Colonic mucosa (tissue), 4 donors: ENCODE results near the gene SGK1. TPM values are rescaled to one million over a fixed set of nuclear protein-coding genes. Genes with fewer than 3 reads are reported as not detected.

Experiments used
- DNase-seq: peaks from one replicate; pipeline ENCODE4 v3.0.0-alpha.2; 2020
- H3K27ac ChIP-seq: fragments of 200-600 bp; one replicate; pipeline ENCODE4 v1.8.0; 2021
- H3K27me3 ChIP-seq: fragments of 200-600 bp; one replicate; pipeline ENCODE4 v1.8.0; 2021
- H3K36me3 ChIP-seq: fragments of 200-600 bp; one replicate; pipeline ENCODE4 v1.8.0; 2021
- H3K4me1 ChIP-seq: fragments of 200-600 bp; one replicate; pipeline ENCODE4 v1.8.0; 2021; ENCODE audit warnings: mild to moderate bottlenecking
- H3K4me3 ChIP-seq: fragments of 200-600 bp; one replicate; pipeline ENCODE4 v1.8.0; 2021
- H3K9ac ChIP-seq, 2 donors: one replicate each; pipeline ENCODE4 v1.7.0; 2013; ENCODE audit warnings: control low read depth in 2 of 2, low read depth in 2 of 2, low read length in 2 of 2
- H3K9me3 ChIP-seq: fragments of 200-600 bp; one replicate; pipeline ENCODE4 v1.8.0; 2021
- CTCF ChIP-seq: fragments of 200-600 bp; IDR thresholded peaks from one replicate; pipeline ENCODE4 v1.8.0; 2022; ENCODE audit warnings: antibody characterized with exemption, mild to moderate bottlenecking
- intact Hi-C: fragments of 100-400 bp; cut with DNase I; formaldehyde crosslinking; loops from one replicate; pipeline ENCODE4 v1.14.1; 2022
- total RNA-seq, 2 donors: library from RNA; stranded (reverse); fragmentation: NEBNext Ultra II Directional in 1 of 2; extraction: Animal tissue kit (Norgen Biotek cat#: 25700) in 1 of 2; gene quantifications; one replicate each; pipeline ENCODE4 v1.2.1, GENCODE V29; 2021
- donor health status: healthy.
- donor health status: DM: no; HTN: no; CAD: no.
- donor health status: DM: no; HTN: no; CAD: no.

SGK1 gene
- total RNA-seq, 2 donors from 2014 or later: 12.0 to 41.5 TPM

- H3K9ac ChIP-seq: no peak overlapping the region
- intact Hi-C loops: no loop called here
- no peak for TF ChIP-seq CTCF
- DNase-seq: no peak
- no peaks in the 10 kb centered on the region for H3K36me3 ChIP-seq
- no peaks in the 10 kb centered on the region for H3K9me3 ChIP-seq
- no peak overlapping the region for H3K27ac ChIP-seq
- H3K4me1 ChIP-seq: no peaks in the 10 kb centered on the region
- no peaks in the 10 kb centered on the region for H3K27me3 ChIP-seq
- no peak overlapping the region for H3K4me3 ChIP-seq
Measured at GRCh38 chr6:134272374-134272773, 45.5 kb downstream of the SGK1 start.

GRCh38 chr6:134267917-134268361, 50.0 kb downstream of the SGK1 start:
- H3K9me3 ChIP-seq: no peaks in the 10 kb centered on the region
- TF ChIP-seq CTCF: no peak
- no peaks in the 10 kb centered on the region for H3K27me3 ChIP-seq
- peak; percentile 31 for DNase-seq
- no peak overlapping the region for H3K4me3 ChIP-seq
- H3K36me3 ChIP-seq: no peaks in the 10 kb centered on the region
- no peak overlapping the region for H3K27ac ChIP-seq
- intact Hi-C loops: no loop called here
- no peak overlapping the region for H3K9ac ChIP-seq
- H3K4me1 ChIP-seq: no peaks in the 10 kb centered on the region

- H3K4me1 ChIP-seq: no peaks in the 10 kb centered on the region
- no peak for TF ChIP-seq CTCF
- no peak for DNase-seq
- no peak overlapping the region for H3K4me3 ChIP-seq
- no peaks in the 10 kb centered on the region for H3K9me3 ChIP-seq
- no peaks in the 10 kb centered on the region for H3K36me3 ChIP-seq
- intact Hi-C loops: no loop called here
- no peak overlapping the region for H3K9ac ChIP-seq
- H3K27ac ChIP-seq: no peak overlapping the region
- H3K27me3 ChIP-seq: no peaks in the 10 kb centered on the region
Measured at GRCh38 chr6:134266776-134267175, 51.1 kb downstream of the SGK1 start.

GRCh38 chr6:134261766-134262165, 56.1 kb downstream of the SGK1 start:
- Histone ChIP-seq H3K4me1 (no peaks in the 10 kb centered on the region), H3K9ac (no peak overlapping the region), H3K4me3 (no peak overlapping the region), H3K36me3 (no peaks in the 10 kb centered on the region), H3K27ac (no peak overlapping the region), H3K9me3 (no peaks in the 10 kb centered on the region), H3K27me3 (no peaks in the 10 kb centered on the region)
- intact Hi-C loops: no loop called here
- TF ChIP-seq CTCF: no peak
- no peak for DNase-seq

GRCh38 chr6:134258849-134259306, 59.0 kb downstream of the SGK1 start:
- no peaks in the 10 kb centered on the region for H3K9me3 ChIP-seq
- TF ChIP-seq CTCF: no peak
- H3K27me3 ChIP-seq: no peaks in the 10 kb centered on the region
- H3K27ac ChIP-seq: no peak overlapping the region
- no peaks in the 10 kb centered on the region for H3K36me3 ChIP-seq
- intact Hi-C loops: no loop called here
- no peak overlapping the region for H3K9ac ChIP-seq
- no peak overlapping the region for H3K4me3 ChIP-seq
- H3K4me1 ChIP-seq: no peaks in the 10 kb centered on the region
- DNase-seq: no peak
